HEK293 (cell line): ENCODE measurements around the gene HOXB8.

Experiments used
- FEZF1 ChIP-seq: fragments of 450-650 bp; formaldehyde crosslinking; IDR thresholded peaks from 2 replicates; pipeline ENCODE4 v1.5.1; 2016; ENCODE audit warnings: missing biosample characterization, missing genetic modification characterization
- KLF7 ChIP-seq: fragments of 450-650 bp; formaldehyde crosslinking; IDR thresholded peaks from 2 replicates; pipeline ENCODE4 v1.5.1; 2016; ENCODE audit warnings: missing biosample characterization, missing genetic modification characterization, borderline replicate concordance
- SETDB1 ChIP-seq: IDR thresholded peaks from one replicate; pipeline ENCODE4 v1.6.1; 2017; ENCODE audit warnings: mild to moderate bottlenecking, low read length, moderate library complexity, mixed read lengths; ENCODE audit not compliant: insufficient read length
- TRIM28 ChIP-seq: IDR thresholded peaks from 2 replicates; pipeline ENCODE4 v1.6.1; 2011; ENCODE audit warnings: low read length, control low read depth, borderline replicate concordance
- YY1 ChIP-seq: fragments of 450-650 bp; formaldehyde crosslinking; IDR thresholded peaks from 2 replicates; pipeline ENCODE4 v1.5.1; 2018; ENCODE audit warnings: missing biosample characterization, missing genetic modification characterization
- ZFP3 ChIP-seq: fragments of 450-650 bp; formaldehyde crosslinking; IDR thresholded peaks from 2 replicates; pipeline ENCODE4 v1.5.1; 2016; ENCODE audit warnings: low read depth, missing biosample characterization, missing genetic modification characterization
- ZFP41 ChIP-seq: fragments of 450-650 bp; formaldehyde crosslinking; IDR thresholded peaks from 2 replicates; pipeline ENCODE4 v1.5.1; 2016; ENCODE audit warnings: missing biosample characterization, missing genetic modification characterization, borderline replicate concordance
- ZNF211 ChIP-seq: fragments of 450-650 bp; formaldehyde crosslinking; IDR thresholded peaks from 2 replicates; pipeline ENCODE4 v1.5.1; 2016; ENCODE audit warnings: low read depth, missing biosample characterization, missing genetic modification characterization
- ZNF23 ChIP-seq: fragments of 450-650 bp; formaldehyde crosslinking; IDR thresholded peaks from 2 replicates; pipeline ENCODE4 v1.5.1; 2016; ENCODE audit warnings: missing biosample characterization, missing genetic modification characterization, borderline replicate concordance
- ZNF24 ChIP-seq: fragments of 450-650 bp; formaldehyde crosslinking; IDR thresholded peaks from 2 replicates; pipeline ENCODE4 v1.5.1; 2016; ENCODE audit warnings: missing biosample characterization, missing genetic modification characterization
- ZNF302 ChIP-seq: fragments of 450-650 bp; formaldehyde crosslinking; IDR thresholded peaks from 2 replicates; pipeline ENCODE4 v1.5.1; 2016; ENCODE audit warnings: missing biosample characterization, missing genetic modification characterization, low read depth
- ZNF341 ChIP-seq: fragments of 450-650 bp; formaldehyde crosslinking; IDR thresholded peaks from 2 replicates; pipeline ENCODE4; 2016; ENCODE audit warnings: low read depth, missing biosample characterization, missing genetic modification characterization
- ZNF350 ChIP-seq: fragments of 450-650 bp; formaldehyde crosslinking; IDR thresholded peaks from 2 replicates; pipeline ENCODE4 v1.5.0; 2017; ENCODE audit warnings: missing biosample characterization, mild to moderate bottlenecking, missing genetic modification characterization
- ZNF366 ChIP-seq: fragments of 450-650 bp; formaldehyde crosslinking; conservative IDR thresholded peaks from 2 replicates; pipeline ENCODE4 v1.5.1; 2016; ENCODE audit warnings: missing biosample characterization, missing genetic modification characterization
- ZNF391 ChIP-seq: fragments of 450-650 bp; formaldehyde crosslinking; IDR thresholded peaks from 2 replicates; pipeline ENCODE4 v1.5.1; 2016; ENCODE audit warnings: low read depth, missing biosample characterization, missing genetic modification characterization, borderline replicate concordance
- ZNF423 ChIP-seq: fragments of 450-650 bp; formaldehyde crosslinking; IDR thresholded peaks from 2 replicates; pipeline ENCODE4 v1.5.1; 2016; ENCODE audit warnings: missing biosample characterization, missing genetic modification characterization
- ZNF548 ChIP-seq: fragments of 450-650 bp; formaldehyde crosslinking; IDR thresholded peaks from 2 replicates; pipeline ENCODE4 v1.5.1; 2016; ENCODE audit warnings: missing biosample characterization, missing genetic modification characterization
- ZNF549 ChIP-seq: fragments of 450-650 bp; IDR thresholded peaks from 2 replicates; pipeline ENCODE4 v1.5.1; 2018; ENCODE audit warnings: missing biosample characterization, missing genetic modification characterization, mild to moderate bottlenecking, inconsistent platforms, moderate library complexity
- ZNF600 ChIP-seq: fragments of 450-650 bp; formaldehyde crosslinking; IDR thresholded peaks from 2 replicates; pipeline ENCODE4 v1.5.1; 2016; ENCODE audit warnings: missing biosample characterization, missing genetic modification characterization
- ZNF623 ChIP-seq: fragments of 450-650 bp; formaldehyde crosslinking; IDR thresholded peaks from 2 replicates; pipeline ENCODE4 v1.5.1; 2016; ENCODE audit warnings: missing biosample characterization, missing genetic modification characterization
- ZNF624 ChIP-seq: fragments of 450-650 bp; formaldehyde crosslinking; IDR thresholded peaks from 2 replicates; pipeline ENCODE4 v1.5.1; 2017; ENCODE audit warnings: missing biosample characterization, missing genetic modification characterization
- ZNF701 ChIP-seq: fragments of 450-650 bp; formaldehyde crosslinking; IDR thresholded peaks from 2 replicates; pipeline ENCODE4 v1.5.1; 2016; ENCODE audit warnings: missing biosample characterization, missing genetic modification characterization
- ZNF777 ChIP-seq: fragments of 450-650 bp; formaldehyde crosslinking; IDR thresholded peaks from 2 replicates; pipeline ENCODE4 v1.5.1; 2017; ENCODE audit warnings: missing biosample characterization, missing genetic modification characterization, borderline replicate concordance
- TF ChIP-seq, protein P1 (sequence below): fragments of 450-650 bp; formaldehyde crosslinking; IDR thresholded peaks from 2 replicates; pipeline ENCODE4 v1.5.1; 2016; ENCODE audit warnings: missing biosample characterization, missing genetic modification characterization
- TF ChIP-seq, protein P2 (sequence below): fragments of 450-650 bp; formaldehyde crosslinking; IDR thresholded peaks from 2 replicates; pipeline ENCODE4 v1.5.1; 2016; ENCODE audit warnings: missing biosample characterization, missing genetic modification characterization
- TF ChIP-seq, protein P3 (sequence below): fragments of 450-650 bp; formaldehyde crosslinking; IDR thresholded peaks from 2 replicates; pipeline ENCODE4 v1.5.1; 2017; ENCODE audit warnings: missing biosample characterization, missing genetic modification characterization
- TF ChIP-seq, protein P4 (sequence below): fragments of 450-650 bp; formaldehyde crosslinking; IDR thresholded peaks from 2 replicates; pipeline ENCODE4 v1.5.1; 2016; ENCODE audit warnings: missing biosample characterization, missing genetic modification characterization, low read depth
- TF ChIP-seq, protein P5 (sequence below): fragments of 450-650 bp; formaldehyde crosslinking; IDR thresholded peaks from 2 replicates; pipeline ENCODE4 v1.5.1; 2017; ENCODE audit warnings: missing biosample characterization, mild to moderate bottlenecking, missing genetic modification characterization, moderate library complexity
- TF ChIP-seq, protein P6 (sequence below): fragments of 450-650 bp; formaldehyde crosslinking; IDR thresholded peaks from 2 replicates; pipeline ENCODE4 v1.5.1; 2016; ENCODE audit warnings: missing biosample characterization, missing genetic modification characterization

The HOXB8 gene

DNA sequence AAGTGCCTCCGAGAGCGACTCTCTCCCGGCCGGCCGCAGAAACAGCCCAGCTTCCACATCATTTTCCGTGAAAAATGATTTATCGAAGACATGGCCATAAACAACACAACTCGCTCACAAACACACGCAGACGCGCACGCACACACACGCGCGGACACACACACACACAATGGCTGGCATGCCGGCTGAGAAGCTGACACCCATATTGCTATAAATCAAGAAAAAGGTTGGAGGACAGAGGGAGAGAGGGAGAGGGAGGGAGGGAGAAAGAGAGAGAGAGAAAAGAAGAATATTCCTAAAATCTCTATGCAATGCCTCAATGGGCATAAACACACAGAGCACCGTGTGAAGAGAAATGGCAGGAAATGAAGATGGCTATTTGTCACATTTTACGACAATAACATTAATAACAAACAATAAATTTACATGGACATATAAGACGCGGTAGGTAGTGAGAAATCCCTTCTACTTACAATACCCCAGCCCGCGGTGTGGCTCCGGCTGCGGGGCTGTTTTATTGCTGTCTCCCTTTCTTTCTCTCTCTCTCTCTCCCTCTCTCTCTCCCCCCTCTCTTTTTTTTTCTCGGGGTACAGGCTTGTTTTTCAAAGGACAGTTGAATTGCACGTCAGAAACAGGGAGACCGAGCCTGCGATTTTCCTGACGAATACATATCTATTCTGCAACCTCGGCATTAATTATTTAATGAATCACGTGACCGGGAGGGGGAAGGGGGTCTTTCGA is 46.4 kb downstream of the HOXB8 start (continued):
- TF ChIP-seq, protein P1, sequence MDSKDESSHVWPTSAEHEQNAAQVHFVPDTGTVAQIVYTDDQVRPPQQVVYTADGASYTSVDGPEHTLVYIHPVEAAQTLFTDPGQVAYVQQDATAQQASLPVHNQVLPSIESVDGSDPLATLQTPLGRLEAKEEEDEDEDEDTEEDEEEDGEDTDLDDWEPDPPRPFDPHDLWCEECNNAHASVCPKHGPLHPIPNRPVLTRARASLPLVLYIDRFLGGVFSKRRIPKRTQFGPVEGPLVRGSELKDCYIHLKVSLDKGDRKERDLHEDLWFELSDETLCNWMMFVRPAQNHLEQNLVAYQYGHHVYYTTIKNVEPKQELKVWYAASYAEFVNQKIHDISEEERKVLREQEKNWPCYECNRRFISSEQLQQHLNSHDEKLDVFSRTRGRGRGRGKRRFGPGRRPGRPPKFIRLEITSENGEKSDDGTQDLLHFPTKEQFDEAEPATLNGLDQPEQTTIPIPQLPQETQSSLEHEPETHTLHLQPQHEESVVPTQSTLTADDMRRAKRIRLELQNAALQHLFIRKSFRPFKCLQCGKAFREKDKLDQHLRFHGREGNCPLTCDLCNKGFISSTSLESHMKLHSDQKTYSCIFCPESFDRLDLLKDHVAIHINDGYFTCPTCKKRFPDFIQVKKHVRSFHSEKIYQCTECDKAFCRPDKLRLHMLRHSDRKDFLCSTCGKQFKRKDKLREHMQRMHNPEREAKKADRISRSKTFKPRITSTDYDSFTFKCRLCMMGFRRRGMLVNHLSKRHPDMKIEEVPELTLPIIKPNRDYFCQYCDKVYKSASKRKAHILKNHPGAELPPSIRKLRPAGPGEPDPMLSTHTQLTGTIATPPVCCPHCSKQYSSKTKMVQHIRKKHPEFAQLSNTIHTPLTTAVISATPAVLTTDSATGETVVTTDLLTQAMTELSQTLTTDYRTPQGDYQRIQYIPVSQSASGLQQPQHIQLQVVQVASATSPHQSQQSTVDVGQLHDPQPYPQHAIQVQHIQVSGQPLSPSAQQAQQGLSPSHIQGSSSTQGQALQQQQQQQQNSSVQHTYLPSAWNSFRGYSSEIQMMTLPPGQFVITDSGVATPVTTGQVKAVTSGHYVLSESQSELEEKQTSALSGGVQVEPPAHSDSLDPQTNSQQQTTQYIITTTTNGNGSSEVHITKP (tag by site-specific recombination): peak; percentile 49; the same call in 1 of the 2 replicates
- peak; percentile 98 for TF ChIP-seq ZNF366 (tag by site-specific recombination)
- TF ChIP-seq, protein P2, sequence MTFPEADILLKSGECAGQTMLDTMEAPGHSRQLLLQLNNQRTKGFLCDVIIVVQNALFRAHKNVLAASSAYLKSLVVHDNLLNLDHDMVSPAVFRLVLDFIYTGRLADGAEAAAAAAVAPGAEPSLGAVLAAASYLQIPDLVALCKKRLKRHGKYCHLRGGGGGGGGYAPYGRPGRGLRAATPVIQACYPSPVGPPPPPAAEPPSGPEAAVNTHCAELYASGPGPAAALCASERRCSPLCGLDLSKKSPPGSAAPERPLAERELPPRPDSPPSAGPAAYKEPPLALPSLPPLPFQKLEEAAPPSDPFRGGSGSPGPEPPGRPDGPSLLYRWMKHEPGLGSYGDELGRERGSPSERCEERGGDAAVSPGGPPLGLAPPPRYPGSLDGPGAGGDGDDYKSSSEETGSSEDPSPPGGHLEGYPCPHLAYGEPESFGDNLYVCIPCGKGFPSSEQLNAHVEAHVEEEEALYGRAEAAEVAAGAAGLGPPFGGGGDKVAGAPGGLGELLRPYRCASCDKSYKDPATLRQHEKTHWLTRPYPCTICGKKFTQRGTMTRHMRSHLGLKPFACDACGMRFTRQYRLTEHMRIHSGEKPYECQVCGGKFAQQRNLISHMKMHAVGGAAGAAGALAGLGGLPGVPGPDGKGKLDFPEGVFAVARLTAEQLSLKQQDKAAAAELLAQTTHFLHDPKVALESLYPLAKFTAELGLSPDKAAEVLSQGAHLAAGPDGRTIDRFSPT (tag by site-specific recombination): no peak
- TF ChIP-seq ZNF391: 0 out of 2 replicates have a peak, but pooled peaks have one; percentile 52
- no peak for TF ChIP-seq SETDB1
- TF ChIP-seq ZNF549 (tag by site-specific recombination): no peak
- peak; percentile 58 for TF ChIP-seq ZNF600 (tag by site-specific recombination)
- no peak for TF ChIP-seq ZFP3 (tag by site-specific recombination)
- no peak for TF ChIP-seq ZNF211 (tag by site-specific recombination)
- no peak for TF ChIP-seq ZNF24 (tag by site-specific recombination)
- TF ChIP-seq ZNF777 (tag by site-specific recombination): no peak
- no peak for TF ChIP-seq ZNF302 (tag by site-specific recombination)
- TF ChIP-seq, protein P3, sequence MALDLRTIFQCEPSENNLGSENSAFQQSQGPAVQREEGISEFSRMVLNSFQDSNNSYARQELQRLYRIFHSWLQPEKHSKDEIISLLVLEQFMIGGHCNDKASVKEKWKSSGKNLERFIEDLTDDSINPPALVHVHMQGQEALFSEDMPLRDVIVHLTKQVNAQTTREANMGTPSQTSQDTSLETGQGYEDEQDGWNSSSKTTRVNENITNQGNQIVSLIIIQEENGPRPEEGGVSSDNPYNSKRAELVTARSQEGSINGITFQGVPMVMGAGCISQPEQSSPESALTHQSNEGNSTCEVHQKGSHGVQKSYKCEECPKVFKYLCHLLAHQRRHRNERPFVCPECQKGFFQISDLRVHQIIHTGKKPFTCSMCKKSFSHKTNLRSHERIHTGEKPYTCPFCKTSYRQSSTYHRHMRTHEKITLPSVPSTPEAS: peak; percentile 95
- TF ChIP-seq ZNF624: no peak
- TF ChIP-seq ZNF701 (tag by site-specific recombination): no peak
- no peak for TF ChIP-seq ZNF350 (tag by site-specific recombination)
- TF ChIP-seq ZNF341 (tag by site-specific recombination): peak; percentile 35
- TF ChIP-seq ZNF623 (tag by site-specific recombination): no peak
- no peak for TF ChIP-seq TRIM28
- TF ChIP-seq, protein P4, sequence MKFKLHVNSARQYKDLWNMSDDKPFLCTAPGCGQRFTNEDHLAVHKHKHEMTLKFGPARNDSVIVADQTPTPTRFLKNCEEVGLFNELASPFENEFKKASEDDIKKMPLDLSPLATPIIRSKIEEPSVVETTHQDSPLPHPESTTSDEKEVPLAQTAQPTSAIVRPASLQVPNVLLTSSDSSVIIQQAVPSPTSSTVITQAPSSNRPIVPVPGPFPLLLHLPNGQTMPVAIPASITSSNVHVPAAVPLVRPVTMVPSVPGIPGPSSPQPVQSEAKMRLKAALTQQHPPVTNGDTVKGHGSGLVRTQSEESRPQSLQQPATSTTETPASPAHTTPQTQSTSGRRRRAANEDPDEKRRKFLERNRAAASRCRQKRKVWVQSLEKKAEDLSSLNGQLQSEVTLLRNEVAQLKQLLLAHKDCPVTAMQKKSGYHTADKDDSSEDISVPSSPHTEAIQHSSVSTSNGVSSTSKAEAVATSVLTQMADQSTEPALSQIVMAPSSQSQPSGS (tag by site-specific recombination): no peak
- TF ChIP-seq, protein P5, sequence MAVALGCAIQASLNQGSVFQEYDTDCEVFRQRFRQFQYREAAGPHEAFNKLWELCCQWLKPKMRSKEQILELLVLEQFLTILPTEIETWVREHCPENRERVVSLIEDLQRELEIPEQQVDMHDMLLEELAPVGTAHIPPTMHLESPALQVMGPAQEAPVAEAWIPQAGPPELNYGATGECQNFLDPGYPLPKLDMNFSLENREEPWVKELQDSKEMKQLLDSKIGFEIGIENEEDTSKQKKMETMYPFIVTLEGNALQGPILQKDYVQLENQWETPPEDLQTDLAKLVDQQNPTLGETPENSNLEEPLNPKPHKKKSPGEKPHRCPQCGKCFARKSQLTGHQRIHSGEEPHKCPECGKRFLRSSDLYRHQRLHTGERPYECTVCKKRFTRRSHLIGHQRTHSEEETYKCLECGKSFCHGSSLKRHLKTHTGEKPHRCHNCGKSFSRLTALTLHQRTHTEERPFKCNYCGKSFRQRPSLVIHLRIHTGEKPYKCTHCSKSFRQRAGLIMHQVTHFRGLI (tag by site-specific recombination): no peak
- TF ChIP-seq, protein P6, sequence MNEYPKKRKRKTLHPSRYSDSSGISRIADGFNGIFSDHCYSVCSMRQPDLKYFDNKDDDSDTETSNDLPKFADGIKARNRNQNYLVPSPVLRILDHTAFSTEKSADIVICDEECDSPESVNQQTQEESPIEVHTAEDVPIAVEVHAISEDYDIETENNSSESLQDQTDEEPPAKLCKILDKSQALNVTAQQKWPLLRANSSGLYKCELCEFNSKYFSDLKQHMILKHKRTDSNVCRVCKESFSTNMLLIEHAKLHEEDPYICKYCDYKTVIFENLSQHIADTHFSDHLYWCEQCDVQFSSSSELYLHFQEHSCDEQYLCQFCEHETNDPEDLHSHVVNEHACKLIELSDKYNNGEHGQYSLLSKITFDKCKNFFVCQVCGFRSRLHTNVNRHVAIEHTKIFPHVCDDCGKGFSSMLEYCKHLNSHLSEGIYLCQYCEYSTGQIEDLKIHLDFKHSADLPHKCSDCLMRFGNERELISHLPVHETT (tag by site-specific recombination): no peak
- TF ChIP-seq ZNF23 (tag by site-specific recombination): no peak
- TF ChIP-seq YY1 (tag by site-specific recombination): peak; percentile 81; the same call in 1 of the 2 replicates
- TF ChIP-seq ZNF548 (tag by site-specific recombination): no peak
- no peak for TF ChIP-seq ZFP41 (tag by site-specific recombination)
- peak; percentile 58 for TF ChIP-seq FEZF1 (tag by site-specific recombination)
- TF ChIP-seq ZNF423: 0 out of 2 replicates have a peak, but pooled peaks have one; percentile 32
- TF ChIP-seq KLF7: no peak; the same call in 1 of the 2 replicates
